DND-41 (cell line): ENCODE data around the gene SPATS2L.

Source experiments
- ATAC-seq: fragments of 200-7000 bp; cut with Tn5 transposase; 3 replicates; pipeline ENCODE4 v1.9.1; 2021; ENCODE audit warnings: low read depth; ENCODE audit not compliant: insufficient read depth
- DNase-seq: peaks from one replicate; pipeline ENCODE4 v3.0.0-alpha.2; 2020
- H2AFZ ChIP-seq: 2 replicates; pipeline ENCODE4 v1.6.0; 2012; ENCODE audit warnings: low read depth, low read length
- H3K27ac ChIP-seq: 2 replicates; pipeline ENCODE4 v1.5.1; 2012; ENCODE audit warnings: low read length, inconsistent platforms
- H3K27me3 ChIP-seq: fragments of 200-600 bp; sonication (generic); 2 replicates; pipeline ENCODE4 v1.6.0; 2012; ENCODE audit warnings: low read length, mild to moderate bottlenecking, inconsistent platforms; ENCODE audit not compliant: insufficient read depth, poor library complexity
- H3K36me3 ChIP-seq: 2 replicates; pipeline ENCODE4 v1.5.1; 2012; ENCODE audit warnings: low read length, inconsistent platforms; ENCODE audit not compliant: insufficient read depth
- H3K4me1 ChIP-seq: 2 replicates; pipeline ENCODE4 v1.5.1; 2012; ENCODE audit warnings: mild to moderate bottlenecking, low read length; ENCODE audit not compliant: insufficient read depth
- H3K4me2 ChIP-seq: 2 replicates; pipeline ENCODE4 v1.6.0; 2012; ENCODE audit warnings: mild to moderate bottlenecking, moderate library complexity, low read length, inconsistent platforms; ENCODE audit not compliant: insufficient read depth
- H3K4me3 ChIP-seq, 2 experiments: fragments of 200-600 bp in 1 of 2; shearing (Covaris generic) in 1 of 2; 2 replicates each; pipeline ENCODE4 v1.5.1; 2012 to 2016; ENCODE audit warnings: inconsistent platforms in 2 of 2, low read length in 2 of 2, mild to moderate bottlenecking in 2 of 2, low read depth in 1 of 2, moderate library complexity in 1 of 2
- H3K79me2 ChIP-seq: 2 replicates; pipeline ENCODE4 v1.6.0; 2012; ENCODE audit warnings: low read length, inconsistent platforms; ENCODE audit not compliant: insufficient read depth
- H3K9ac ChIP-seq: 2 replicates; pipeline ENCODE4 v1.6.0; 2012; ENCODE audit warnings: low read depth, mild to moderate bottlenecking, inconsistent platforms, low read length, moderate library complexity
- H3K9me3 ChIP-seq: 2 replicates; pipeline ENCODE4 v1.5.1; 2012; ENCODE audit warnings: low read length, moderate library complexity, mild to moderate bottlenecking, inconsistent platforms; ENCODE audit not compliant: insufficient read depth, severe bottlenecking
- H4K20me1 ChIP-seq: 2 replicates; pipeline ENCODE4 v1.6.0; 2012; ENCODE audit warnings: low read length; ENCODE audit not compliant: insufficient read depth
- EZH2 ChIP-seq: IDR thresholded peaks from 3 replicates; pipeline ENCODE4 v1.6.1; 2012; ENCODE audit warnings: borderline replicate concordance, low read depth, mild to moderate bottlenecking, moderate library complexity, low read length, inconsistent platforms; ENCODE audit not compliant: severe bottlenecking
- TF ChIP-seq, protein P1 (sequence below): IDR thresholded peaks from 2 replicates; pipeline ENCODE4 v1.5.1; 2012; ENCODE audit warnings: borderline replicate concordance, low read length, moderate library complexity, mild to moderate bottlenecking; ENCODE audit not compliant: poor library complexity, severe bottlenecking; ENCODE audit errors: extremely low read depth

The SPATS2L gene

DNA sequence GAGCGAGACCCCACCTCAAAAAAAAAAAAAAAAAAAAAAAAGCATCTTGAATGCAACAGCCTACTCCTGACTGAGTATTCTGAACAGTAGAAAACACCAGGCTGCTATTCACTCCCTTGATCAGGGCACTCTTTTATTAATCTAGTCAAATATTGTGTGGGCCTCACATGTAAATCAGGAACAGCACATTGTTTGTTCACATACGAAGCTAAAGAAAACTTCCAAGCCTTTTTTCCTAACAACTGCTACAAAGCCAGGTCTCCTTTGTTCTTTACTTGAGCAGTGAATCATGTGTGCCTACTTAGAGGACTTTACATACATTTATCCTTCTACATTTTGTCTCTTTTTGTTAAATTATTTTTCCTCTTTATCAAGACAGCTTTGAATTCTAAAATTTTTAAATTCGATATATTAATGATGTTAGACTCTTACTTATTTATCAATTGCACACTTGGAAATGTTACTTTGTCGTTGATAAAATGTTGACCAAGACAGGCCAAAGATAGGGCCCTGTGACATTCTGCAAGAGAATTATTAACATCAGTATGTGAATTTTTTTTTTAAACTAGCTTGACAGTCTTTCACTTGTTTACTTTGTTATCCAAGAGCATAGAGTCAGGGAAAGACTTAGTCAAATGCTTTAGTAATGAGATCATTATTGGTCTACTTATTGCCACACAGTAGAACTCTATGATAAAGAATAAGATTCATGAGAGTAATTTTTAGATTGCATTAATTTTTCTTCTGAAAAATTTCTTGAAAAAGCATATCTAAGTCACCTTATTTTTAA, 13.2 kb downstream of the SPATS2L start:
- TF ChIP-seq EZH2 = no peak
- TF ChIP-seq, protein P1, sequence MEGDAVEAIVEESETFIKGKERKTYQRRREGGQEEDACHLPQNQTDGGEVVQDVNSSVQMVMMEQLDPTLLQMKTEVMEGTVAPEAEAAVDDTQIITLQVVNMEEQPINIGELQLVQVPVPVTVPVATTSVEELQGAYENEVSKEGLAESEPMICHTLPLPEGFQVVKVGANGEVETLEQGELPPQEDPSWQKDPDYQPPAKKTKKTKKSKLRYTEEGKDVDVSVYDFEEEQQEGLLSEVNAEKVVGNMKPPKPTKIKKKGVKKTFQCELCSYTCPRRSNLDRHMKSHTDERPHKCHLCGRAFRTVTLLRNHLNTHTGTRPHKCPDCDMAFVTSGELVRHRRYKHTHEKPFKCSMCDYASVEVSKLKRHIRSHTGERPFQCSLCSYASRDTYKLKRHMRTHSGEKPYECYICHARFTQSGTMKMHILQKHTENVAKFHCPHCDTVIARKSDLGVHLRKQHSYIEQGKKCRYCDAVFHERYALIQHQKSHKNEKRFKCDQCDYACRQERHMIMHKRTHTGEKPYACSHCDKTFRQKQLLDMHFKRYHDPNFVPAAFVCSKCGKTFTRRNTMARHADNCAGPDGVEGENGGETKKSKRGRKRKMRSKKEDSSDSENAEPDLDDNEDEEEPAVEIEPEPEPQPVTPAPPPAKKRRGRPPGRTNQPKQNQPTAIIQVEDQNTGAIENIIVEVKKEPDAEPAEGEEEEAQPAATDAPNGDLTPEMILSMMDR = no peak
- ATAC-seq (no peak), DNase-seq (no peak)
- Histone ChIP-seq H2AFZ (no peak overlapping the region), H3K27ac (no peak overlapping the region), H3K36me3 (no peaks in the 10 kb centered on the region), H3K4me3 (no peak overlapping the region), H3K9ac (no peak overlapping the region), H3K27me3 (peaks cover 14% of the 10 kb centered on the region), H3K4me2 (no peak overlapping the region), H3K4me1 (no peaks in the 10 kb centered on the region), H3K9me3 (no peaks in the 10 kb centered on the region), H4K20me1 (no peaks in the 10 kb centered on the region), H3K79me2 (no peaks in the 10 kb centered on the region)

DNA sequence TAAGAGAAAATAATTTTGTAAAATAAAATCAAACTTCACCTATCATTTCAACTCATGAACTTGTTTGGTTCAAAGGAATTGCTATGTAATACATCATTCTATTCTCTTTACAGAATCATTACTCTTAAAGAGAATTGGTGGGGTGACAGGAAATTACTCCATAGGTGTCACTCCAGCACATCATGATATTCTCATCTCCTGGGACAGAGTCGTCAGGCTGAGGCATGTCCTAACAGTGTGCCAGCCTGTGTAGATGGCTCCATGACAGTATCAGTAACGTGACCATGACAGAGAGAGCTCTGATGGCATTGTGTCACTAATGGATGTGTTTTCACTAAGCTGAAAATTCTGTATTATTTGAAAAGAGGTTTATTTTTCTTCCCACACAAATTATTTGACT, 13.9 kb downstream of the SPATS2L start:
- no peak for ATAC-seq
- DNase-seq = no peak
- TF ChIP-seq EZH2 = no peak
- TF ChIP-seq, protein P1 = no peak

DNA sequence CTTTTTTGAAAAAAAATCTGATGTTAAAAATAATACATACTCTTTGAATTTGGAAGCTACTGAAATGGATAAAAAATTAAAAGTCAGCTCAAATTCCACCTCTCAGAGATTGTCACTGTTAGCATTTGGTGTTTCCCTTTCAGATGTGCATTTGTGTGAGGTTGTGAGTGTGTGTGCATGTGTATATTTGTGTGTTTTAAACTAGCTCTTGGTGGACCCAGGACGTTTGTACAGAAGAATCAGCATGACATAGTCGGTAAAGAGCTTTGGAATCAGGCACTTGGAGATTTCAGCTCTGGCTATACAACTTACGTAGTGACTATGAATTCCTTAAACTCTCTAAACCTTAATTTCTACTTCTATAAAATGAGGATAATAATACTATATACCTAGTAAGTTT, 14.5 kb downstream of the SPATS2L start:
- H3K4me3 ChIP-seq = no peak overlapping the region
- no peak overlapping the region for H3K27ac ChIP-seq
- no peaks in the 10 kb centered on the region for H3K79me2 ChIP-seq
- H3K9me3 ChIP-seq = no peaks in the 10 kb centered on the region
- no peaks in the 10 kb centered on the region for H3K36me3 ChIP-seq
- peaks cover 14% of the 10 kb centered on the region for H3K27me3 ChIP-seq
- TF ChIP-seq EZH2 = no peak
- TF ChIP-seq, protein P1 = no peak
- no peak overlapping the region for H3K9ac ChIP-seq
- no peaks in the 10 kb centered on the region for H3K4me1 ChIP-seq
- H3K4me2 ChIP-seq = no peak overlapping the region
- H4K20me1 ChIP-seq = no peaks in the 10 kb centered on the region
- DNase-seq (no peak), ATAC-seq (no peak)
- no peak overlapping the region for H2AFZ ChIP-seq

More for the DNA sequence above, 13.9 kb downstream of the SPATS2L start:
- Histone ChIP-seq H3K4me1 (no peaks in the 10 kb centered on the region), H4K20me1 (no peaks in the 10 kb centered on the region), H3K27ac (no peak overlapping the region), H3K9me3 (no peaks in the 10 kb centered on the region), H2AFZ (no peak overlapping the region), H3K4me3 (no peak overlapping the region), H3K4me2 (no peak overlapping the region), H3K79me2 (no peaks in the 10 kb centered on the region), H3K9ac (no peak overlapping the region), H3K36me3 (no peaks in the 10 kb centered on the region), H3K27me3 (peaks cover 14% of the 10 kb centered on the region)
